NOMO-1 treated with DMSO at 0.1 percent for 48 hours (cell line): ENCODE measurements around the gene RCBTB1.
"Not testable (repeated sequence)": the region's sequence is repeated elsewhere in the genome, so short reads cannot be mapped to it uniquely, and the experiment has no call there.

Source experiments
- DNase-seq: peaks from one replicate; lab custom pipeline; 2025; ENCODE audit not compliant: unreplicated experiment; lab: John Stamatoyannopoulos, UW

Gene RCBTB1

DNA sequence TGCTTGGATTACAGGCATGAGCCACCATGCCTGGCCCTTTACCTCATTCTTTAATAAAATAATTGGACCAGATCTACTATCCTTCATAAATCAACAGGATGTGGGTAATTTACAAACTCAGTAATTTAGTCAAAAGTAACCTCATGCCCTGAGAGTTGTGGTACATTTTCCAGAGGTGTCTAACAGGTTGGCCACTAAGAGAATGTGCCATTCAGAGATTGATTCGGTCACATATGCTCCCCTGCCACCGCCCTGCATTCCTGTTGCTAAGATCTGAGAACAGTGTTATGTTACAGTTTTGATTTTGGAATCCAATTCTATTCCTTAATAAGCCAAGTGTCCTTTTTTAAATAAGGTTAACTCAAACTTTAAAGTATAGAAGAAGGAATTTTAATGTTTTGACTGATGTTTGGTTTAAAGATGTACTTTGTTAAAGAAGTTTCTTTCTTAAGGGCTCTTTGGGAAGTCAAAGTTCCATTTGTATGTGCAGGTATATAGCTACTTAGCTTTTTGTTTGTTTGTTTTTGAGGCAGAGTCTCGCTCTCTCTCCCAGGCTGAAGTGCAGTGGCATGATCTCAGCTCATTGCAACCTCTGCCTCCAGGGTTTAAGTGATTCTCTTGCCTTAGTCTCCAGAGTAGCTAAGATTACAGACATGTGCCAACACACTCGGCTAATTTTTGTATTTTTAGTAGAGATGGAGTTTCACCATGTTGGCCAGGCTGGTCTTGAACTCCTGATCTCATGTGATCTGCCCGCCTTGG, 60.4 kb downstream of the RCBTB1 start:
- no peak for DNase-seq

DNA sequence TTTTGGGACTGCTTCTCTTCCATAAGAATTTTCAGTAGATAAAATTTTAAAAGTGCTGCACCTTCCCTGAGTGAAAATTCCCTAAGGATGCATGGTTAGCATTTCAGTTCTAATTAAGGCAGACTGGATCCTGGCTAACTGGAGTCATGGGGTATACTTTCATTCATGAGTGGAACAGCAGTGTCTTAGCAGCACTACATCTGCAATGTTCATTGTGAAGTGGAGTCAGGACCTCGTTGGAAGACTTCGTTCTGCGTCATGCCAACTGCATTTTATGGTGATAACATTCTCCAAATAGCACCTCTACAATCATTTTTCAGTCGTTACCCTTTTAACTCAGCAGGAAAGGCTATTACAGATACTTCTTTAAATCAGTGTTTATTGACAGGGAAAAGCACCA, 64.1 kb downstream of the RCBTB1 start:
- no peak for DNase-seq

DNA sequence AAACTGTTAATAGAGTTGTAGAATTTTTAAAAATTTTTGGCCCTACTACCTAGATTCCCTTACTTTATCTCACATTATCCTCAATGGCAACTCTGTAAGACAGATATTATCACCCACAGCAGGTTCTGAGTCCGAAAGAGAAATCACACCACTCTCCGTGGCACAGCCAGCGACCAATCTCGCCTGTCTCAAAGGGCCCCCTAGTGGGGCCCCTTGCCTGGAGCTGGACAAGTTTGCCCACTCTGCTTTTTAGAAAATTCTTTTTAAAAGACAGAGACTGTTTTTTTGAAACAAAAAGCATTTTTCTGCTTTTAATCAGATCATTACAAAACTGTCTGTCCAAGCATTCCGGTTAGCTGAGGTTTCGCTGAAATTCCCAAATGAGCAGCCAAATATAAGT, 67.9 kb downstream of the RCBTB1 start:
- DNase-seq: no peak

DNA sequence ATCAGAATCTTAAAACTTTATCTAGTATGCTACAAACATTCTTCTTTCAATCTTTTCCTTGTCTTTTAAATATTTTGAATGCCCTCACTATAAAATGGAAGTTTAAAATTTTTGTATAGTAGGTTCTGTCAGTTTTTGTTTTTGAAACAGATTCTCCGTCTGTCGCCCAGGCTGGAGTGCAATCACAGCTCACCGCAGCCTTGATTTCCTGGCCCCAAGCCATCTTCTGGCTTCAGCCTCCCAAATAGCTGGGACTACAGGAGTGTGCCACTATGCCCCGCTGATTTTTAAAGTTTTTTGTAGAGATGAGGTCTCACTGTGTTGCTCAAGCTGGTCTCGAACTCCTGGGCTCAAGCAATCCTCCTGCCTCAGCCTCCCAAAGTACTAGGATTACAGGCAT, 68.9 kb downstream of the RCBTB1 start:
- no peak for DNase-seq

DNA sequence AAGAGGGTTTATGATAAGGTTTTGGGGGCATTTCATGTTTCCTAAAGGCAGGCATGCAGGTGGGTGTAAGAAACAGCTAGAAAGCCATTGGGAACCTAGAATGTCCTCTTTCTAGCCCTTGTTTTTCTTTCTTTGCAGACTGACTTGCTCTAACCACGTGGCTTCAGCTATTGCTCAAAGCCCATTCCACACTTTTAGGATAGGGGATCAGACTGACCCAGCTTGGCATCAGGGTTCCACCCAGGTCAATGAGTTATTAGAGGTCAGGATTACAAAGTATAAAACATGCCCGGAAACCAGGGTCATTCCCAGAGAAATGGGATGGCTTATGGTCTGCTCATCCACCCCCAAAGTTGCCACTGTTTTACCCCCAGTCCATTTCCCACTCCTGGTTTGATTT, 72.8 kb downstream of the RCBTB1 start:
- no peak for DNase-seq

DNA sequence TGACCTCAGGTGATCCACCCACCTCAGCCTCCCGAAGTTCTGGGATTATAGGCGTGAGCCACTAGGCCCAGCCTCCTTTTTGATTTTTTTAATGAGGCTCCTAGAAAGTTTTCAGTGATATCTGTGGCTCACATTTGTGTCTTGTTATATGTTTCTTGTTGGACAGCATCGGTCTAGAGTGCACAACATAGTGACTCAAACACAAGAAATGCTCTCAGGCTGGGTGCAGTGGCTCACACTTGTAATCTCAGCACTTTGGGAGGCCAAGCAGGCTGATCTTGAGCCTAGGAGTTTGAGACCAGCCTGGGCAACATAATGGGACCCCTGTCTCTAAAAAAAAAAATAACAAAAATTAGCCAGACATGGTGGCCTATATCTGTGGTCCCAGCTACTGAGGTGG, 81.4 kb downstream of the RCBTB1 start:
- no peak for DNase-seq

DNA sequence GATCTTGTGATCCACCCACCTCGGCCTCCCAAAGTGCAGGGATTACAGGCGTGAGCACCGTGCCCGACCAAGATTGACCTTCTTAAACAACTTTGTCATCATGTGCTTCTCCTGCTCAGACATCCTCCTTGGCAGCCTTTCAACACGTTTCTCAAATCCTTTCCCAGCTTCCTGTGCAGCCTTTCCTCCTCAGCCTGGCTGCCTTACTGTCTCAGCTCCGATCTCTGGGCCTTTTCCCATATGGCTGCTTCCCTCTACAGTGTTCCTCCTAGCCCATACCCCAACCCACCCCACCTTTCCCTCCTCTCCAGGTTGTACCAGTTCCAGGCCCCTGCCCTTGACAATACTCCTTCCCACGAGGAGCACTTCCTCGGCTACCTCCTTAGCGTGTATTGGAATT, 82.4 kb downstream of the RCBTB1 start:
- DNase-seq: no peak

DNA sequence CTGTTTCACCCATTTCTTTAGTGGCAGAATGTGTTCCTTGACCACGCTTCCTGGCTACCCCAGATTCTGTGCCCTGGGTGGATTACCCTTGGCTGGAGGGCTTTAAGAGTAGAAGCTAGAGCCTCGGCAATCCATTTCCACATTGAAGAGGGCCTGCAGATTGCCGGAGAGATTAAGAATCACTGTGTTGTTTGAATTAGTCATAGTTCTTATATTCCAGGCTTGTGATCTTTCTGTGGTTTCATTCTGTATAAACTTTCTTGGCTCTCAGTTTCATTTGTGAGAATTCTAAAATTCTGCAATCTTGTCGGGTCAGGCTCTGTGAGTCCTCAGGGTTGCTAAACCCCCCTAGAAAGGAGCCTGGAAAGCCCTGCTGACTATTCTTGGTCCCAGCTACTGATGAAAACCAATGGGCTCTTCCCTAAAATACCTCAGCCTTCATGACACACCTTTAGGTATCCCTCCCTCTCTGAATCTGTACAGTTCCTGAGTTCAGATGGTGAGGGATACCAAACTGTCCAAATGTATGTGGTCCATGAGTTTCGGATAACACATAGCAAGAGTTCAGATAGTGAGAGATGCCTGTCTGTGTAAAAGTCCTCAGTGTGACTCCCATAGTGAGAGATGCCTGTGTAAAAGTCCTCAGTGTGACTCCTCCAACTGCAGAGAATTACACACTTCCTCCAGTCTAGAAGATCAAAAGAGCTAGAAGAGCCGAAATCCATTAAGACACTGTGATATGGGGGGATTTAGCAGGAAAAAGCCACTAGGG, 85.3 kb downstream of the RCBTB1 start:
- no peak for DNase-seq

DNA sequence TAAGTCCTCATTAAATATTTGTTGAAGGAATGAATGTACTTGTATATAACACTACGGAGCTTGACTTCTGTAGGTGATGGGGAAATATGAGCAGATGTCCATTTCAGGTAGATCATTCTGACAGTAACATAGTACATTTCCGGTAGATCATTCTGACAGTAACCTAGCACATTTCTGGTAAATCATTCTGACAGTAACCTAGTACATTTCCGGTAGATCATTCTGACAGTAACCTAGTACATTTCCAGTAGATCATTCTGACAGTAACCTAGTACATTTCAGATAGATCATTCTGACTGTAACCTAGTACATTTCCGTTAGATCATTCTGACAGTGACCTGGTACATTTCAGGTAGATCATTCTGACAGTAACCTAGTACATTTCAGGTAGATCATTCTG, 87.2 kb downstream of the RCBTB1 start:
- no peak for DNase-seq

DNA sequence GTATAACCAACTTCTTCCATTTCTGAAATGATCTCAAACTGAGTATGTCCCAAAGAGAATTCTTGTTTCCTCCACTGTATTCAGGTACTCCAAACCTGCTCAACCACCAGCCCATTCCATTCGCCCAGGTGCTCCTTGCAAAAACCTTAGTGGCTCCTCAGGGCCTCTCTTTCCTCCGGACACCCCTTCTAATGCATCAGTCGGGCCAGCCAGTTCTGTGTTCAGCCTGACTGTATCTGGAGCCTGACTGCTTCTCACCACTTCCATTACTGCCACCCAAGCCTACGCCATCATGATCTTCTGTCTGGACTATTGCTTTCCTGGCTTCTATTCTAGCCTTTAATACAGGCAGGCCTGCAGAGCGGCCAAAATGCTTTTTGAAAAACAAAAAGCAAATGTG, 88.1 kb downstream of the RCBTB1 start:
- DNase-seq: no peak

DNA sequence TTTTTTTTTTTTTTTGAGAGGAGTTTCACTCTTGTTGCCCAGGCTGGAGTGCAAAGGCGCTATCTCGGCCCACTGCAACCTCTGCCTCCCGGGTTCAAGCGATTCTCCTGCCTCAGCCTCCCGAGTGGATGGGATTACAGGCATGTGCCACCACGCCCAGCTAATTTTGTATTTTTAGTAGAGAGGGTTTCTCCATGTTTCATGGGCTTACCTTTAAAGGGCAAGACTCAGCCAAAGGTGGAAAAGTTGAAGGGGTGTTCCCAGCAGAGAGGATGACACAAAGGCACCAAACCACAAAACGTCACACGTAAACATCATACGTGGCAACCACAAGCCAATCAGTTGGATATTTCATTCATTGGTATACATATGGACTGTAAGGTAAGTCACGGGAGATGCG, 88.5 kb downstream of the RCBTB1 start:
- not testable (repeated sequence) for DNase-seq

DNA sequence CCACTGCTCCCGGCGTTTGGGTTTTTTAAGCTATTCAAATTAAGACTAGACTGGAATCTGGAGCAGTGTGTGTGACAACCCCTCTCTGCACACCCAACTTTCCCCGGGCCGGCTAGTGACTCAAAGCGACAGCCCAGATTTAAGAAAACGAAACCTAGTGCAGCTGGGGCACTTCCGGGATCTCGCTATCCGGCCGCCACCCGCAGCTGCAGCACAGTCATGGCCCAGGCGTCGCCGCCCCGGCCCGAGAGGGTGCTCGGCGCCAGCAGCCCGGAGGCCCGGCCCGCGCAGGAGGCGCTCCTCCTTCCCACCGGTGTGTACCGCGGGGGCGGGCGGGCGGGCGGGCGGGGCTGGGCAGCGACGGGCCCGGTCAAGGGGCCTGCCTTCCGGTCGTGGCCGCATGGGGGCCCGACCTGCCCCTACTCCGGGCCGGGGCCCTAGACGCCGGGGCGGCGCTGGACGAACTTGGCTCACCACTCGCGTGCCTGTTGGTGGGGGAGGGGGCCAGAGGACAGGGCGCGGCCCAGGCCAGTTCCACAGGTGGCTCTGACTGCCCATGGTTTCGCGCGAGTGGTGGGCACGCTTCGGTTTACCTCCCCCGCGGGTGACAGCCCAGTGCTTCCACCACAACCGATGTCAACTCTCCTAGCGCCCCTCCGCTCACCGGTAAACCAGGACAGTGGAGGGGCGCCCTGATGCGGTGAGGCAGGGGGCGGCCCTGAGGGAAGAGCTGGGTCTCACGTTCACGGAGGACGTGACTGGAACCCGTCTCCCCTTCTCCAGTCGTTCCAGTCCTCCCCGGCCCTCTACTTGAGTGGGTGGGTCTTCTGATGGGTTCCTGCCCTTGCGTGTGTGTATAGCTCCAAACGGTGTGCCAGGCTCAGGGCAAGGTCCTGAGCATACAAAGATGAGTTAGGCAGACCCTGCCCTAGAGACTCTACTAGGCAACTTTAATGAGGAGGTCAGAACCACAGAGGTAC, 89.3 kb downstream of the RCBTB1 start, which contains the start of gene PHF11:
PHF11 (plus strand) TSS at position 171 of the 980 bp plus-strand sequence; CDS start at position 220, 49 bp downstream.
- peak; percentile 77 for DNase-seq

DNA sequence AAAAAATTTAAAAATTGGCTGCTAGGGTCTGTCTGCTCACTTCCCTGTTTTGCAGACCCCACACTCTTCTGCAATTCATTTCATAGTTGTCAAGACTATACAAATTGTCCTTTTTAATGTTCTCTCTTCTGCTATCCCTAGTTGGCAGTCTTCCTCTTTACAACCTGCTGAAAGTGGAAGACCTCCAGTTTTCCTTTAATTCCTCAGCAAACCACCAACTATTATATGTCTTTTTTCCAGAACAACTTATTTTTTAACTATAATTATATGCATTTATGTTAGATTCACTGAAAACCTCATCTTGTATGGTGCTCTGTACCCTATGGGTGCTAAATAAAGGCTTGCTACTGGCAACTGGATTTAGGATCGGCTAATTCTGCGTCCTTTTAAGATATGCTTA, 90.7 kb downstream of the RCBTB1 start:
- DNase-seq: peak; percentile 47

DNA sequence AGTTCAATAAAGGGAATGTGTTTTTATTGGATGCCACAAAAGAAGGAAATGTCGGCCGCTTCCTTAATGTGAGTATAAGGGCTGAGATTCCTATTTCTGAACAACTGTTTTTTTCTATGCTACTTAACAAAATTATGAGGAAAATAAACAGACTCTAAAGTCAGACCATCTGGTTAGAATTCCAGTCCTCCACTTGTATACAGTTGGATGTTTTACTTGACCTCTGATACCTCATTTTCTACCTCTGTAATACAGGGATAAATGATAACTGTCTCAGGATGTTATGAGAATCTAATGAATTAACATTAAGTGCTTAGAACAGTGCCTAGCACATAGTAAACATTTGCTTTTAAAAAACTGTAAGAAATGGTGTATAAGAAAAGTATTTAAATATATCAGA, 96.8 kb downstream of the RCBTB1 start:
- no peak for DNase-seq
